Stomach (tissue), 4 donors: ENCODE data around the gene SH3RF3.

ENCODE experiments used
- EP300 ChIP-seq: sonication (generic); formaldehyde crosslinking; IDR thresholded peaks from one replicate; pipeline ENCODE4 v1.6.1; 2017; ENCODE audit warnings: antibody characterized with exemption
- POLR2A ChIP-seq, 4 donors: fragments of 450-650 bp; IDR thresholded peaks; one replicate each; pipeline ENCODE4 v1.6.1; 2016; ENCODE audit warnings: antibody characterized with exemption in 4 of 4, control low read depth in 2 of 4, mild to moderate bottlenecking in 1 of 4, moderate library complexity in 1 of 4
- POLR2AphosphoS5 ChIP-seq, 3 donors: sonication (generic); formaldehyde crosslinking; IDR thresholded peaks; one replicate each; pipeline ENCODE4 v1.6.1; 2016; ENCODE audit warnings: antibody characterized with exemption in 3 of 3
- TF ChIP-seq, protein P1 (sequence below), 7 experiments: fragments of 450-650 bp in 4 of 7; fragments of 200-600 bp in 3 of 7; sonication (generic) in 3 of 7; IDR thresholded peaks; one replicate each; pipeline ENCODE4 v1.5.1; 2016 to 2019; ENCODE audit warnings: antibody characterized with exemption in 7 of 7, control low read depth in 2 of 7, mild to moderate bottlenecking in 1 of 7

DNA sequence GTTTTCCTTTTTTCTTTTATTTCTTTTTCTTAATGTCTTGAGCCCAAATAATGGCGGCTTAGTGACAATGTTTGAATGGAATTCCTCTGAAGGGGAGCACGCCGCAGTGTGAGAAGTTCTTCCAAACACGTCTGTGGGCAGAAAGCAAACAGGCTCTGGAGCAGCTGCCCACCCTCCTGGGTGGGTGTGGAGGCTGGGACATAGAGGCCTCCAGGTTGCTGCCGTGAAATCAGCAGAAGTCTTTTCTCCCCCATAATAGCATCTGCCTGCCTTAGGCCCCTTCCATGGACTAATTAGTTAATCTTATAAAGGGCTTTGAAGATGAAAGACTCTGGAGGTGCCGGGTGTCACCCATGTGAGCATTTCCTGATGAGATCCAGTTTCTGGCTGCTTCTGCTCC is 213.9 kb downstream of the SH3RF3 start:
- TF ChIP-seq, protein P1, sequence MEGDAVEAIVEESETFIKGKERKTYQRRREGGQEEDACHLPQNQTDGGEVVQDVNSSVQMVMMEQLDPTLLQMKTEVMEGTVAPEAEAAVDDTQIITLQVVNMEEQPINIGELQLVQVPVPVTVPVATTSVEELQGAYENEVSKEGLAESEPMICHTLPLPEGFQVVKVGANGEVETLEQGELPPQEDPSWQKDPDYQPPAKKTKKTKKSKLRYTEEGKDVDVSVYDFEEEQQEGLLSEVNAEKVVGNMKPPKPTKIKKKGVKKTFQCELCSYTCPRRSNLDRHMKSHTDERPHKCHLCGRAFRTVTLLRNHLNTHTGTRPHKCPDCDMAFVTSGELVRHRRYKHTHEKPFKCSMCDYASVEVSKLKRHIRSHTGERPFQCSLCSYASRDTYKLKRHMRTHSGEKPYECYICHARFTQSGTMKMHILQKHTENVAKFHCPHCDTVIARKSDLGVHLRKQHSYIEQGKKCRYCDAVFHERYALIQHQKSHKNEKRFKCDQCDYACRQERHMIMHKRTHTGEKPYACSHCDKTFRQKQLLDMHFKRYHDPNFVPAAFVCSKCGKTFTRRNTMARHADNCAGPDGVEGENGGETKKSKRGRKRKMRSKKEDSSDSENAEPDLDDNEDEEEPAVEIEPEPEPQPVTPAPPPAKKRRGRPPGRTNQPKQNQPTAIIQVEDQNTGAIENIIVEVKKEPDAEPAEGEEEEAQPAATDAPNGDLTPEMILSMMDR (IDR thresholded peaks at IDR 0.05), result no peak
- no peak for TF ChIP-seq POLR2A (IDR thresholded peaks at IDR 0.05)
- TF ChIP-seq EP300, result no peak
- no peak for TF ChIP-seq POLR2AphosphoS5 (IDR thresholded peaks at IDR 0.05)
